Activated T-helper 1 cell treated with Interleukin-2 at 50 U/mL for 16 hours (primary cell): ENCODE results near the gene BTBD17.
A peak's percentile ranks its signal among the peaks of the same experiment; 100 is the strongest.

ENCODE experiments used
- DNase-seq: peaks from one replicate; pipeline ENCODE4 v3.0.0-alpha.2; 2020; ENCODE audit warnings: low read depth

BTBD17 gene

GRCh38 chr17:74387365-74388218 lies 25.9 kb upstream of the BTBD17 start:
- no peak for DNase-seq

GRCh38 chr17:74386386-74386785 lies 24.7 kb upstream of the BTBD17 start:
- no peak for DNase-seq

DNA sequence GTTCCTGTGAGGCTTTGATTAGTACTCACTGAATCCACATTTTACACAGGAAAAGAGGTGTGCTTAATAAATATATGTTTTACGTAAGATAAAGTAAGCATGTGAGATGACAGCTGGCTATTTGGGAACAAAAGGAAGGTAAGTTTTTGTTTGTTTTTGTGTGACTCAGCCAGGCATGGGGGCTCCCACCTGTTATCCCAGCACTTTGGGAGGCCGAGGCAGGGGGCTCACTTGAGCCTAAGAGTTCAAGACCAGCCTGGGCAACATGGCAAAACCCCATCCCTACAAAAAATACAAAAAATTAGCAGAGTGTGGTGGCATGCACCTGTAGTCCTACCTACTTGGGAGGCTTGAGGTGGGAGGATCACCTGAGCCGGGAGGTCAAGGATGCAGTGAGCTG lies 23.5 kb upstream of the BTBD17 start:
- no peak for DNase-seq

- DNase-seq: no peak
Observed at GRCh38 chr17:74383141-74383540, 21.5 kb upstream of the BTBD17 start.

- no peak for DNase-seq
Observed at GRCh38 chr17:74380959-74381808, 19.5 kb upstream of the BTBD17 start.

DNA sequence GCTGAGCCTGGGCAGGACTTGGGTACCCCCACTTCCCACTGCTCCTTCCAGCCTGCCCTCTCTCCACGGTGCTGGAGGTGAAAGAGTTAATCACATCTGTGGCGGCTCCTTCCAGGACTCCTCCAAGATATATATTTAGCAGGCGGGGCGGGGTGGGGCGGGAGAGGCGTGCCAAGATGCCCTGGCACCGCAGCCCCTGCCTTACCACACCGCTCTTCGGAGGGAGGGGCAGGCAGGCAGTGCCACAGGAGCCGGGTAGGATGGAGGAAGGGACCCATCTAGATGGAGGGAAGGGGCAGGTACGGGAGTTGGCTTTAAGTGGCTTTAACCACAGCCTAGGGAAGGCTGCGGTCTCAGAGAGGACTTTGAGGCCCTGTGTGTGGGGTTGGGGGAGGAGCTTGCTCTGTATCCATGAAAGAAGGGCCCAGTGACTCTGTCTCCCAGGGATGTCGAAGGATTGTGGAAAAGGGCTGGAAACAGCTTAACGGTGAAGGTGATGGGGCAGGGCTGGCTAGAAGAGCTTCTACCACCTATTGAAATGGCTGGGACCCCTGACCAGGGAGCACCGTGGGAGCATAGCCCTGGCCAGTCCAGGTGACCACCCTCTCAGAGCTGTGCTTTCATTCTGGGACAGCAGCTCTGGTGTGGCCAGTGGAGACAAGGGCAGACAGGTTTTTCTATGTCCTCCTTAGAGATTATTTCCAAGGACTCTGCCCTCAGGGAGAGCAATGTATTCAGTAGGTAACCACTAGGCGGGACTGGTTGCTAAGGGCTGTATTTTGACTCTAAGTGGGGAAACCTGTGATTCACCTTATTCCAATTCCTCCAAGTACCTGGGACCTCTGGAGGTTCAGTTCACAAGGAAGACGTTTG lies 18.7 kb upstream of the BTBD17 start:
- DNase-seq: no peak

DNA sequence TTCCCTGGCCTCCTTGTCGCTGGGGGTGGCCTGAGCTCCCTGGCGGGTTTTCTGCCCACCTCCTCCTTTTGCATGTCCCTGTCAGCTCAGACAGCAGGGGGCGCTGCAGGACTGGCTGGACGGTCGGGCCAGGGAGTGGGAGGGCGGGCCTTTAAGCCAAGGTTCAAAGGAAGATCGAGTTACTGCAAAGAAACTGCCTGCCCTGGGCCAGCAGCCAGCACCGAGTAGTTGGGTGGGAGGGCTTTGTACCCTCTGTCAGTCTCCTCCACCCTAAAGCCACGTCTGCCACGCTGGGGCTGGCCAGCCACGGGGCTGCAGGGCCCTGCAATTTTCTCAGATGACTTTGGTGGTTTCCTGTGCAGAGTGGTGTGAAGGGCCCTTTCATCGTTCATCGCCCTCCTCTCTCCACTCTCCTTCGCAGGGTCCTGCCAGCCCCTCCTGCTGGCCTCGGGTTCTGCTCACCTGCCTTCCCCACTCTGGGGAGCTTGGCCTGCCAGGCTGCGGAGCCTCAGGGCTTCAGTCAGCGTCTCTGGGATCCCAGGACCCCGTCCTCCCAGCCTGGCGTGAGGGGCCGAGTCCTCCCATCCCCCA lies 17.9 kb upstream of the BTBD17 start:
- DNase-seq: peak; percentile 83

DNA sequence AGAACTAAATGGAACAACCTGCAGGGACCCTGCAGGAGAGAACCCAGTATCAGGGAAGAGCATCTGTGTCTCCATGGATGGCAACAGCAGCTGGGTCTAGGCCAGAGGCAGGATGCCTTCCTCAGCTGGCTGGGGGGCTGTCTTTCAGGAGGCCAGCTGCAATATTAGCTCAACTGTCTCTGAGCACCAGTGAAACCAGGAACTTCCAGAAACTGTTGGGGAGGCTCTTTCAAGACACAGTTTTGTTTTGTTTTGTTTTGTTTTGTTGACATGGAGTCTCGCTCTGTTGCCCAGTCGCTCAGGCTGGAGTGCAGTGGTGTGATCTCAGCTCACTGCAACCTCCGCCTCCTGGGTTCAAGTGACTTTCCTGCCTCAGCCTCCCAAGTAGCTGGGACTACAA lies 13.2 kb upstream of the BTBD17 start:
- DNase-seq: no peak

DNA sequence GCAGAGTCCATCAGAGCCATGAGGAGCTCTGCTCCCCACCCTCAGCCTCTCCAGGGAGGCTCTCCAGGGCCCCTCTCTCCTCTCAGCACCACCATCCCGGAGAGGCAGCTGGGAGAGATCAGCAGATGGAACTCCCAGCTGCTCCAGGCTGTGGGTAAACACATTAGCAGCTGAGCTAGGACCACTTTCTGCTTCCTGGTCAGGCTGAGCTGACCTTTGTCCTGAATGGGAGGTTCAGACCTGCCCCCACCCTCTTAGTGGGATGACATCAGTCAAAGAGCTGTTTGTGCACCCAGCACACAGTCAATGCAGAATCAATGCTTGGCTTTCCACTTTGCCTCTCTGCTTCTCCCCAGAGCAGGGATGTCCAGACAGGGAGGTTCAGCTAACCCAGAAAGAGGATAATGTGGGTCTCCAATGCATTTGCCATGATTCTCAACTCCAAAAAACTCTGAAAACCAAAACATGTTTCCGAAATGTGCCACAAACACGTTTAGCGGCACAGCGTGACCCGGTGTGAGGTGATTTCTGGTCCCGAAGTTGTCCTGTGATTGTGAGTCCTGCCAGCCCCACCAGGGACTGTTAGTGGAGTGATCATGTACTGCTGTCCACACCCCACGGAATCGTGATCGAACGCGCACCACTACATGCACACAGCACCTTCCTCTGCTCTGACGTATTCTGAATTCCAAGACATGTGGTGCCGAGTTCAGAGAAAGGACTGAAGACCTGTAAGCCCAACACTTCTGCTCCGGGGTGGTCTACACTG lies 12.4 kb upstream of the BTBD17 start:
- no peak for DNase-seq

- DNase-seq: no peak
Observed at GRCh38 chr17:74372426-74372825, 10.8 kb upstream of the BTBD17 start.

DNA sequence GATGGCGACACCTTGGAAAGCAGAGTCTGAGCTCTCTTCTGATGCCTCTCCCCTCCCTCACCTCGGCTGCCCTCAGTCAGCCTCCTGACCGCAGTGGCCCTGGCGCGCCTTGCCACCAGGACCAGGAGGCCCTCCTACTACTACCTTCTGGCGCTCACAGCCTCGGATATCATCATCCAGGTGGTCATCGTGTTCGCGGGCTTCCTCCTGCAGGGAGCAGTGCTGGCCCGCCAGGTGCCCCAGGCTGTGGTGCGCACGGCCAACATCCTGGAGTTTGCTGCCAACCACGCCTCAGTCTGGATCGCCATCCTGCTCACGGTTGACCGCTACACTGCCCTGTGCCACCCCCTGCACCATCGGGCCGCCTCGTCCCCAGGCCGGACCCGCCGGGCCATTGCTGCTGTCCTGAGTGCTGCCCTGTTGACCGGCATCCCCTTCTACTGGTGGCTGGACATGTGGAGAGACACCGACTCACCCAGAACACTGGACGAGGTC lies 10.0 kb upstream of the BTBD17 start:
- no peak for DNase-seq

GRCh38 chr17:74369665-74370490 lies 8.2 kb upstream of the BTBD17 start:
- DNase-seq: no peak

DNA sequence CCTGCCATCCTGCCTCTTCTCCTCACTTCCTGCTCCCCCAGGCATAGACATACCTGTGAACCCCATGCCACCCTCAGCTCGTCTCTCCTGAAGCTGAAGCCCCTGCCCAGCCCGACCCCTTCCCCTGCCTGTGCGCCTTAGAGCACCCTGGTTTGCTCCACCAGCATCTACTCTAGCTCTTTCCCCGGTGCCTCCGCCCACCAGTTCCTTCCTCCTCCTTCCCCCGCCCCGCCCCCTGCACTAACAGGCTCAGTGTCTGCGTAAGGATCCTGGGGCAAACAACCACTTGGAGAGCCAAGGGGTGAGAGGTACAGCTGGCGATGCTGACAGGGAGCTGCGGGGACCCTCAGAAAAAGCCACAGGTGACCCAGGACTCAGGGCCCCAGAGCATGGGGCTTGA lies 7.6 kb upstream of the BTBD17 start:
- peak; percentile 31 for DNase-seq

- DNase-seq: peak; percentile 58
Observed at GRCh38 chr17:74368341-74369081, 6.8 kb upstream of the BTBD17 start.

DNA sequence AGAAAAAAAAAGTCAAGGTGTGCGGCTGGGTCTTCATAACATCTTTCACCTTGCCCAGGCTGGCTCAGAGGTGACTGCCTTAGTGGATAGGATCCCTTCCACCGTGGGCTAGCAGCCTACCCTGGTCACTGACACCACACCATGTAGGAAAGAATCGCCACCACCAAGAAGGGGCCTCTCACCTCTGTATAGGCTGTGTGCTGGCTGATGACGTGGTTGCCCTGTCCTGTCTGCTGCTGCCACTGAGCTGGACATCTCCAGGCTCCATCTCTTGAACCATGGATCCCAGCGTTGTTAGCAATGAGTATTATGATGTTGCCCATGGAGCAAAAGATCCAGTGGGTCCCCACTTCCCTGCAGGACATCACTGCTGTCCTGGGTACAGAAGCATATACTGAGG lies 5.5 kb upstream of the BTBD17 start, which contains the start of gene GPR142:
TSS of gene GPR142 (plus strand) at position 301 of the 400 bp plus-strand sequence. CDS start 2,035 bp downstream, outside the sequence.
- DNase-seq: no peak

DNA sequence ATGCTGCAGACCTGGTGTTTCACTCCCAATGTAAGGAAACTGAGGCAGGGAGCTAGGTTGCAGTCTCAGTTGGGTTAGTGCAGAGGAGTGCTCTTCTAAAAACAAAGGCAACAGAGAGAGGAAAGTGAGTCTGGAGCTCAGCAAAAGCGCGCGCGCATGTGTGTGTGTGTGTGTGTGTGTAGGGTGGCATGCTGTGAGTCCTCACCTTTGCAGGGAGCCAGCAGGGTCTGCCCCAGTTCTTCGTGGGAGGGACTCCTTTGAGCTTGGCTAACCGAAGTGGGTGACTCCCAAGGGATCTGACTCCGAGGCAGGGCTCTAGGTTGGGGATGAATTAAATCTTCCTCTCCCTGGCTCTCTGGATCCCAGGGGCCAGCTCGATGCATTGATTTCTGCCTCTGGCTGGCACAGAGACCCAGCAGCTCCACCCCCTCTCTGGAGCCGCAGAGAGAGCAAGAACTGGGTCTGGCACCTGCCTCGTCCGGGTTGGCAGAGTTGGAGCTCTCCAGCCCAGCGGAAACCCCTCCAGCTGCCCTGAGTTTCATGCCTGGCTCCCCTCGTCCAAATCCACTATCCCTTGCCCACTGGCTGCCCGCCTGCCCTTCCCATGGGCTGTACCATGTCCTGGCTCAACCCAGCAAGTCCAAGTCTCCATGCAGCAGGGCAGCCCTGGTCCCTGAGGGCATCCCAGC lies 1.3 kb upstream of the BTBD17 start:
- DNase-seq: no peak

GRCh38 chr17:74362069-74362405 lies 369 bp upstream of the BTBD17 start:
- DNase-seq: no peak

GRCh38 chr17:74360899-74361229 lies 804 bp downstream of the BTBD17 start:
- no peak for DNase-seq

DNA sequence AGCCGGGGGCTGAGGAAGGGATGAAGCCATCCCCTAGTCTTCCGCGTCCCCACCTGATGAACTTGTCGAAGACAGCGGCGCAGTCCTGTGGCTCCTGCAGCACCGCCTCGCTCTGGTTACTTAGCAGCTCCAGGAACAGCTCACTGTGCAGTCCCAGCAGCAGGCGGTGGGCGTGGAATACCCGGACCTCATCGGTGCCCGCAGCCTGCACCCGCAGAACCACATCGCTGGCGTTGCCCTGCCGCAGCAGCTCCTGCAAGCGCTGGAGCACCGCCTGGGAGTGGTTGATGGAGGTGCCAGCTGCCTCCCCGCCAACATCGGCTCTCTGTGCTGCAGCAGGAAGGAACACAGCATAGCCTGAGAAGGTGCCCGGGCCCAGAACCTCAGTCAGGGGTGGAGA lies 1.8 kb downstream of the BTBD17 start:
- DNase-seq: no peak
